Gastroesophageal sphincter (tissue), 3 donors: Measurements from ENCODE around the gene GIPC3.

Experiments used
- EP300 ChIP-seq: sonication (generic); formaldehyde crosslinking; IDR thresholded peaks from one replicate; pipeline ENCODE4 v1.6.1; 2017; ENCODE audit warnings: antibody characterized with exemption, mild to moderate bottlenecking
- POLR2A ChIP-seq, 2 donors: fragments of 450-650 bp; IDR thresholded peaks; one replicate each; pipeline ENCODE4 v1.6.1; 2017; ENCODE audit warnings: antibody characterized with exemption in 2 of 2, mild to moderate bottlenecking in 2 of 2, moderate library complexity in 1 of 2
- TF ChIP-seq, protein P1 (sequence below), 4 experiments: fragments of 200-600 bp in 2 of 4; fragments of 450-650 bp in 2 of 4; sonication (generic) in 1 of 4; IDR thresholded peaks; one replicate each; pipeline ENCODE4 v1.5.1; 2017 to 2019; ENCODE audit warnings: antibody characterized with exemption in 4 of 4, mild to moderate bottlenecking in 2 of 4, moderate library complexity in 2 of 4

DNA sequence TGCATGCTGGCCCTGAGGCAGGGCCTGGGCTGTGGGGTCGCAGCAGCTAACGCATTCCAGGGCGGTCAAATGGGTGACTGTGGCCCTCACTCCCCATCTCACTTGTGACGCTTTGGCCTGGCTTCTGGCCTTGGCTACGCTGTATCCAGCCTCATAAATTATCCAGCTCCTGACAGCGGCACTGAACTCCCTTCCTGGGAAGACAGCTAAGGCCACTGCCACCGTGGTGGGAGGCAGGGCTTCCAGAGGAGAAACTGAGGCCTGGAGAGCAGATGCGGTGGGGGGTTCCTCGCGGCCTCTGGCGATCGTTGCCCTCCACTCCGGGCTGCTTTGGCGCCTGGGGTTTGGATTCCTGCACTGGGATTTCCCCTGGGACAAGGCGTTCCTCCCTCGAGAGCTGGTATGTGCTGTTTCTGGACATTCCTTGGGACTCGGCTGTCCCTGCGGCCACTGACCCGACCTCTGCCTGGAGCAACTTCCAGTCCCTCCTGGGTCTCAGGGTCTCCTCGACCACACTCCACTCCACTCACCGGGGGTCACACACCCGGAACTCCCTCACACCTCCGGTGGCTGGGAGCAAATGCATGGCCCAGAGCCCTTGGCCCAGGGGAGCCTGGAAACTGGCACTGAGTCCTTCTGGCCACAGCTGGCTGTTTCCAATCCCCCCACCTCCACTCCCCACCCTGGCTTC is 18.0 kb downstream of the GIPC3 start:
- TF ChIP-seq POLR2A (IDR thresholded peaks at IDR 0.05) (no peak), EP300 (no peak)
- TF ChIP-seq, protein P1, sequence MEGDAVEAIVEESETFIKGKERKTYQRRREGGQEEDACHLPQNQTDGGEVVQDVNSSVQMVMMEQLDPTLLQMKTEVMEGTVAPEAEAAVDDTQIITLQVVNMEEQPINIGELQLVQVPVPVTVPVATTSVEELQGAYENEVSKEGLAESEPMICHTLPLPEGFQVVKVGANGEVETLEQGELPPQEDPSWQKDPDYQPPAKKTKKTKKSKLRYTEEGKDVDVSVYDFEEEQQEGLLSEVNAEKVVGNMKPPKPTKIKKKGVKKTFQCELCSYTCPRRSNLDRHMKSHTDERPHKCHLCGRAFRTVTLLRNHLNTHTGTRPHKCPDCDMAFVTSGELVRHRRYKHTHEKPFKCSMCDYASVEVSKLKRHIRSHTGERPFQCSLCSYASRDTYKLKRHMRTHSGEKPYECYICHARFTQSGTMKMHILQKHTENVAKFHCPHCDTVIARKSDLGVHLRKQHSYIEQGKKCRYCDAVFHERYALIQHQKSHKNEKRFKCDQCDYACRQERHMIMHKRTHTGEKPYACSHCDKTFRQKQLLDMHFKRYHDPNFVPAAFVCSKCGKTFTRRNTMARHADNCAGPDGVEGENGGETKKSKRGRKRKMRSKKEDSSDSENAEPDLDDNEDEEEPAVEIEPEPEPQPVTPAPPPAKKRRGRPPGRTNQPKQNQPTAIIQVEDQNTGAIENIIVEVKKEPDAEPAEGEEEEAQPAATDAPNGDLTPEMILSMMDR (IDR thresholded peaks at IDR 0.05): no peak
